ENCODE measurements around the gene NPDC1. TPM values are rescaled to one million over a fixed set of nuclear protein-coding genes. Genes with fewer than 3 reads are reported as not detected.
"Not testable (repeated sequence)": the region's sequence is repeated elsewhere in the genome, so short reads cannot be mapped to it uniquely, and the experiment has no call there.

NPDC1 gene
- total RNA-seq, 2 experiments from 2014 or later, result 20.1 to 29.9 TPM

- Mint-ChIP-seq H3K4me3 (no peak overlapping the region), H3K9me3 (ENCODE audit: insufficient read depth) (no peaks in the 10 kb centered on the region), H3K27ac (no peak overlapping the region), H3K36me3 (ENCODE audit: low read depth) (peaks cover 10% of the 10 kb centered on the region), H3K4me1 (ENCODE audit: low read depth) (peaks cover 16% of the 10 kb centered on the region), H3K27me3 (ENCODE audit: low read depth) (no peaks in the 10 kb centered on the region)
- ATAC-seq (no peak), DNase-seq (no peak)
- ChIA-PET POLR2A (interaction anchor here (1.3 kb wide), 1 partner anchor 22 kb away, joined by 5 read pairs; the partner anchor contains the start of gene MAN1B1), CTCF (interaction anchor here (0.9 to 6.2 kb wide), 7 partner anchors 9 to 161 kb away, joined by 3 to 78 read pairs (median 4); partner anchors contain the start of genes DPP7 and NPDC1)
These were observed 18.8 kb upstream of the NPDC1 start for GRCh38 chr9:137064880-137065164.

GRCh38 chr9:137064027-137064879 is 18.3 kb upstream of the NPDC1 start:
- H3K9me3 Mint-ChIP-seq (ENCODE audit: insufficient read depth), result no peaks in the 10 kb centered on the region
- H3K36me3 Mint-ChIP-seq (ENCODE audit: low read depth), result peaks cover 10% of the 10 kb centered on the region
- H3K27ac Mint-ChIP-seq, result no peak overlapping the region
- H3K27me3 Mint-ChIP-seq (ENCODE audit: low read depth), result no peaks in the 10 kb centered on the region
- H3K4me1 Mint-ChIP-seq (ENCODE audit: low read depth), result peaks cover 16% of the 10 kb centered on the region
- H3K4me3 Mint-ChIP-seq, result no peak overlapping the region
- ATAC-seq (no peak), DNase-seq (peak; percentile 63)
- ChIA-PET POLR2A (interaction anchor here (1.3 kb wide), 1 partner anchor 23 kb away, joined by 5 read pairs; the partner anchor contains the start of gene MAN1B1), CTCF (interaction anchor here (0.8 to 2.5 kb wide), 11 partner anchors 9 to 162 kb away, joined by 3 to 18 read pairs (median 4); partner anchors contain the start of genes DPP7, NPDC1 and UAP1L1)

- POLR2A ChIA-PET, result no interaction called here
- H3K4me1 Mint-ChIP-seq (ENCODE audit: low read depth), result peaks cover 11% of the 10 kb centered on the region
- H3K4me3 Mint-ChIP-seq, result no peak overlapping the region
- CTCF ChIA-PET, result interaction anchor here (0.8 to 2.5 kb wide), 9 partner anchors 8 to 161 kb away, joined by 3 to 18 read pairs (median 5); partner anchors contain the start of genes NPDC1 and UAP1L1
- H3K27me3 Mint-ChIP-seq (ENCODE audit: low read depth), result no peaks in the 10 kb centered on the region
- no peak overlapping the region for H3K27ac Mint-ChIP-seq
- H3K36me3 Mint-ChIP-seq (ENCODE audit: low read depth), result peaks cover 10% of the 10 kb centered on the region
- ATAC-seq, result no peak
- DNase-seq, result no peak
- H3K9me3 Mint-ChIP-seq (ENCODE audit: insufficient read depth), result no peaks in the 10 kb centered on the region
These were observed 17.5 kb upstream of the NPDC1 start for GRCh38 chr9:137063311-137064026.

- ATAC-seq; H3K4me3 Mint-ChIP-seq; H3K4me1 Mint-ChIP-seq (ENCODE audit: low read depth); DNase-seq; POLR2A ChIA-PET; H3K9me3 Mint-ChIP-seq (ENCODE audit: insufficient read depth); H3K27me3 Mint-ChIP-seq (ENCODE audit: low read depth); H3K36me3 Mint-ChIP-seq (ENCODE audit: low read depth); H3K27ac Mint-ChIP-seq: not testable (repeated sequence)
- CTCF ChIA-PET, result interaction anchor here (2.0 to 2.2 kb wide), 2 partner anchors 16 to 37 kb away, joined by 5 to 18 read pairs; partner anchors contain the start of gene NPDC1
These were observed 16.8 kb upstream of the NPDC1 start for GRCh38 chr9:137062798-137063197.

- Mint-ChIP-seq H3K27me3 (ENCODE audit: low read depth) (no peaks in the 10 kb centered on the region), H3K36me3 (ENCODE audit: low read depth) (peaks cover 6% of the 10 kb centered on the region), H3K9me3 (ENCODE audit: insufficient read depth) (no peaks in the 10 kb centered on the region), H3K4me1 (ENCODE audit: low read depth) (peaks cover 3% of the 10 kb centered on the region), H3K4me3 (no peak overlapping the region), H3K27ac (no peak overlapping the region)
- ATAC-seq (no peak), DNase-seq (no peak)
- ChIA-PET CTCF (interaction anchor here (2.0 to 2.2 kb wide), 2 partner anchors 16 to 37 kb away, joined by 5 to 18 read pairs; partner anchors contain the start of gene NPDC1), POLR2A (no interaction called here)
These were observed 16.4 kb upstream of the NPDC1 start for GRCh38 chr9:137062384-137062783.

GRCh38 chr9:137058521-137059234 is 12.7 kb upstream of the NPDC1 start:
- POLR2A ChIA-PET, result interaction anchor here (0.5 to 2.1 kb wide), 2 partner anchors 11 to 331 kb away, joined by 3 to 6 read pairs; no protein-coding TSS in a partner anchor
- no peak overlapping the region for H3K27ac Mint-ChIP-seq

GRCh38 chr9:137057545-137057944 is 11.6 kb upstream of the NPDC1 start:
- H3K9me3 Mint-ChIP-seq (ENCODE audit: insufficient read depth), result no peaks in the 10 kb centered on the region

More at GRCh38 chr9:137058521-137059234, 12.7 kb upstream of the NPDC1 start:
- H3K4me1 Mint-ChIP-seq (ENCODE audit: low read depth), result no peaks in the 10 kb centered on the region
- H3K36me3 Mint-ChIP-seq (ENCODE audit: low read depth), result no peaks in the 10 kb centered on the region
- no peak for ATAC-seq
- peaks cover 3% of the 10 kb centered on the region for H3K27me3 Mint-ChIP-seq (ENCODE audit: low read depth)
- no peak for DNase-seq
- H3K9me3 Mint-ChIP-seq (ENCODE audit: insufficient read depth), result no peaks in the 10 kb centered on the region
- CTCF ChIA-PET, result interaction anchor here (0.6 to 6.0 kb wide), 6 partner anchors 9 to 178 kb away, joined by 3 to 31 read pairs (median 4); partner anchors contain the start of gene NPDC1
- H3K4me3 Mint-ChIP-seq, result no peak overlapping the region

GRCh38 chr9:137056739-137057415 is 10.9 kb upstream of the NPDC1 start:
- Mint-ChIP-seq H3K4me1 (ENCODE audit: low read depth) (no peaks in the 10 kb centered on the region), H3K27me3 (ENCODE audit: low read depth) (peaks cover 13% of the 10 kb centered on the region), H3K4me3 (no peak overlapping the region), H3K9me3 (ENCODE audit: insufficient read depth) (no peaks in the 10 kb centered on the region), H3K27ac (no peak overlapping the region), H3K36me3 (ENCODE audit: low read depth) (no peaks in the 10 kb centered on the region)
- POLR2A ChIA-PET, result no interaction called here
- DNase-seq, result no peak
- CTCF ChIA-PET, result interaction anchor here (1.5 to 6.0 kb wide), 2 partner anchors 11 to 21 kb away, joined by 4 to 31 read pairs; no protein-coding TSS in a partner anchor
- ATAC-seq, result no peak

More at GRCh38 chr9:137057545-137057944, 11.6 kb upstream of the NPDC1 start:
- Mint-ChIP-seq H3K4me3 (no peak overlapping the region), H3K27ac (no peak overlapping the region), H3K27me3 (ENCODE audit: low read depth) (peaks cover 7% of the 10 kb centered on the region), H3K36me3 (ENCODE audit: low read depth) (no peaks in the 10 kb centered on the region), H3K4me1 (ENCODE audit: low read depth) (no peaks in the 10 kb centered on the region)
- ChIA-PET CTCF (interaction anchor here (6.0 kb wide), 1 partner anchor 10 kb away, joined by 31 read pairs; no protein-coding TSS in a partner anchor), POLR2A (no interaction called here)
- no peak for ATAC-seq
- DNase-seq, result no peak

- POLR2A ChIA-PET, result no interaction called here
- Mint-ChIP-seq H3K4me1 (ENCODE audit: low read depth) (no peaks in the 10 kb centered on the region), H3K9me3 (ENCODE audit: insufficient read depth) (no peaks in the 10 kb centered on the region), H3K27me3 (ENCODE audit: low read depth) (peaks cover 13% of the 10 kb centered on the region), H3K27ac (no peak overlapping the region), H3K4me3 (no peak overlapping the region), H3K36me3 (ENCODE audit: low read depth) (no peaks in the 10 kb centered on the region)
- DNase-seq (no peak), ATAC-seq (no peak)
- CTCF ChIA-PET, result interaction anchor here (1.0 to 6.0 kb wide), 5 partner anchors 8 to 20 kb away, joined by 3 to 31 read pairs (median 4); partner anchors contain the start of gene NPDC1
These were observed 9.7 kb upstream of the NPDC1 start for GRCh38 chr9:137055385-137056364.

- ChIA-PET POLR2A (no interaction called here), CTCF (interaction anchor here (1.2 to 6.0 kb wide), 3 partner anchors 8 to 13 kb away, joined by 3 to 31 read pairs (median 8); partner anchors contain the start of gene NPDC1)
These were observed 9.0 kb upstream of the NPDC1 start for GRCh38 chr9:137054932-137055384.

More at GRCh38 chr9:137054932-137055384, 9.0 kb upstream of the NPDC1 start:
- H3K36me3 Mint-ChIP-seq (ENCODE audit: low read depth), result no peaks in the 10 kb centered on the region
- H3K4me3 Mint-ChIP-seq, result no peak overlapping the region
- no peaks in the 10 kb centered on the region for H3K9me3 Mint-ChIP-seq (ENCODE audit: insufficient read depth)
- ATAC-seq (no peak), DNase-seq (no peak)
- H3K27ac Mint-ChIP-seq, result no peak overlapping the region
- no peaks in the 10 kb centered on the region for H3K4me1 Mint-ChIP-seq (ENCODE audit: low read depth)
- H3K27me3 Mint-ChIP-seq (ENCODE audit: low read depth), result peaks cover 20% of the 10 kb centered on the region

Measured in activated CD8-positive, alpha-beta T cell treated with anti-CD3 and anti-CD28 coated beads, Interleukin-2, amount 10 ng/mL, durations not matched to agents 7 days and 5 days (primary cell).